Trophoblast cell (in vitro differentiated cells and primary cell): ENCODE measurements around the gene SMAD2.

Experiments
- DNase-seq, 2 donors: peaks; one replicate each; pipeline ENCODE4 v3.0.0-alpha.2; 2016
- H2AFZ ChIP-seq: 2 replicates; pipeline ENCODE4 v1.6.1; 2013; ENCODE audit warnings: low read length, moderate library complexity, mild to moderate bottlenecking; ENCODE audit not compliant: insufficient read depth, poor library complexity
- H2AK5ac ChIP-seq: 2 replicates; pipeline ENCODE4 v1.6.1; 2013; ENCODE audit warnings: mild to moderate bottlenecking, low read length
- H2BK120ac ChIP-seq: 2 replicates; pipeline ENCODE4 v1.6.1; 2013; ENCODE audit warnings: low read length, mild to moderate bottlenecking, moderate library complexity; ENCODE audit not compliant: insufficient read depth, poor library complexity
- H2BK12ac ChIP-seq: 2 replicates; pipeline ENCODE4 v1.6.1; 2013; ENCODE audit warnings: mild to moderate bottlenecking, low read length, moderate library complexity
- H2BK5ac ChIP-seq: 2 replicates; pipeline ENCODE4 v1.6.1; 2013; ENCODE audit warnings: low read length, low read depth, moderate library complexity, mild to moderate bottlenecking; ENCODE audit not compliant: poor library complexity
- H3K14ac ChIP-seq: 2 replicates; pipeline ENCODE4 v1.6.1; 2013; ENCODE audit warnings: mild to moderate bottlenecking, low read length
- H3K18ac ChIP-seq: 2 replicates; pipeline ENCODE4 v1.6.1; 2013; ENCODE audit warnings: mild to moderate bottlenecking, low read length
- H3K23ac ChIP-seq: 2 replicates; pipeline ENCODE4 v1.6.1; 2013; ENCODE audit warnings: low read length
- H3K27ac ChIP-seq: 2 replicates; pipeline ENCODE4 v1.5.1; 2013; ENCODE audit warnings: low read depth, mild to moderate bottlenecking, inconsistent platforms, low read length, moderate library complexity
- H3K27me3 ChIP-seq: 2 replicates; pipeline ENCODE4 v1.6.1; 2013; ENCODE audit warnings: inconsistent platforms, mild to moderate bottlenecking, low read length, moderate library complexity; ENCODE audit not compliant: insufficient read depth
- H3K36me3 ChIP-seq, 2 experiments: 1 replicate in 1 of 2; 2 replicates in 1 of 2; pipeline ENCODE4 v1.6.1; 2013; ENCODE audit warnings: low read length in 2 of 2, mild to moderate bottlenecking in 2 of 2, moderate library complexity in 1 of 2; ENCODE audit not compliant: insufficient read depth in 2 of 2, control insufficient read depth in 1 of 2
- H3K4ac ChIP-seq: 2 replicates; pipeline ENCODE4 v1.6.1; 2013; ENCODE audit warnings: low read depth, mild to moderate bottlenecking, low read length, moderate library complexity
- H3K4me1 ChIP-seq, 2 experiments: 1 replicate in 1 of 2; 2 replicates in 1 of 2; pipeline ENCODE4 v1.6.1; 2013; ENCODE audit warnings: low read length in 2 of 2, mild to moderate bottlenecking in 2 of 2, moderate library complexity in 1 of 2; ENCODE audit not compliant: insufficient read depth in 2 of 2, control insufficient read depth in 1 of 2
- H3K4me2 ChIP-seq: 2 replicates; pipeline ENCODE4 v1.6.1; 2013; ENCODE audit warnings: inconsistent platforms, mild to moderate bottlenecking, low read length, moderate library complexity
- H3K4me3 ChIP-seq: 2 replicates; pipeline ENCODE4 v1.5.1; 2013; ENCODE audit warnings: mild to moderate bottlenecking, low read depth, low read length, inconsistent platforms
- H3K79me1 ChIP-seq: one replicate; pipeline ENCODE4 v1.6.1; 2013; ENCODE audit warnings: low read length
- H3K79me2 ChIP-seq: 2 replicates; pipeline ENCODE4 v1.6.1; 2013; ENCODE audit warnings: low read length, mild to moderate bottlenecking; ENCODE audit not compliant: control insufficient read depth, insufficient read depth, poor library complexity
- H3K9ac ChIP-seq: 2 replicates; pipeline ENCODE4 v1.6.1; 2013; ENCODE audit warnings: mild to moderate bottlenecking, low read length
- H3K9me3 ChIP-seq: 2 replicates; pipeline ENCODE4 v1.6.1; 2013; ENCODE audit warnings: low read depth, mild to moderate bottlenecking, control low read depth, inconsistent platforms, low read length; ENCODE audit not compliant: insufficient read depth
- H4K12ac ChIP-seq: 2 replicates; pipeline ENCODE4 v1.6.1; 2013; ENCODE audit warnings: low read depth, mild to moderate bottlenecking, low read length, moderate library complexity
- H4K8ac ChIP-seq: 2 replicates; pipeline ENCODE4 v1.6.1; 2013; ENCODE audit warnings: low read depth, mild to moderate bottlenecking, low read length, moderate library complexity
- H4K91ac ChIP-seq: one replicate; pipeline ENCODE4 v1.6.1; 2013; ENCODE audit warnings: low read depth, mild to moderate bottlenecking, low read length, moderate library complexity
- WGBS: extraction: QIAGEN DNeasy Blood & Tissue Kit; methylation state at CpG from one replicate; pipeline ENCODE4 v1.1.7; 2013; ENCODE audit warnings: missing lambda C conversion rate; ENCODE audit not compliant: insufficient read length, insufficient coverage; ENCODE audit errors: extremely low coverage; 5-methylcytosine and 5-hydroxymethylcytosine counted together

Gene SMAD2

DNA sequence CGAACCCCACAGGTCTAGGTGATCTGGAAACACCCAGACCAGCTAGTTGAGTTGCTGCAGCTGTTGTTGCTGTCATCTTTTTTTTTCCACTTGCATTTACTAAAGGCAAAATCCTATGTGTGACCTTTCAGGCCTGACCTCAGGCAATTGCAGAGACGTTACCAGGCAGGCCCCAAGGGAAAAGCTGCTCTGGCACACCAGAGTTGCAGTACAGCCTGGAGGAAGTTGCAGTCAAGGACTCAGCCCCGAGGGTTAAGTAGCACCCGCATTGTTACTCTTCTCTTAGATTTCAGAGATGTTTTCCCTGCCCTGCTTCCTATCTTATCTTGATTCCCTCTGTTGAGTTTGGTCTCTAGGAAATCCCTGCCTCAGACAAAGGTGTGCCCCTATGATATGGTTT, 45.2 kb upstream of the SMAD2 start:
- Histone ChIP-seq H4K91ac (no peak overlapping the region), H3K79me1 (peaks cover 9% of the 10 kb centered on the region), H2AK5ac (no peak overlapping the region), H3K27ac (no peak overlapping the region), H3K4ac (no peak overlapping the region), H3K79me2 (no peaks in the 10 kb centered on the region), H3K4me3 (no peak overlapping the region), H3K23ac (no peak overlapping the region), H2BK5ac (no peak overlapping the region), H2BK12ac (no peak overlapping the region), H3K27me3 (no peaks in the 10 kb centered on the region), H4K12ac (no peak overlapping the region), H3K4me2 (no peak overlapping the region), H3K9ac (no peak overlapping the region), H3K9me3 (no peaks in the 10 kb centered on the region), H2BK120ac (no peak overlapping the region), H2AFZ (no peak overlapping the region), H3K14ac (no peak overlapping the region), H3K18ac (no peak overlapping the region), H3K4me1 (peaks cover 8 to 17% of the 10 kb centered on the region in 2 experiments), H3K36me3 (no peaks in the 10 kb centered on the region), H4K8ac (no peak overlapping the region)
- peak; percentile 95 to 98 for DNase-seq
- no CpG with 5 or more reads among the region's 4 CpGs for WGBS

DNA sequence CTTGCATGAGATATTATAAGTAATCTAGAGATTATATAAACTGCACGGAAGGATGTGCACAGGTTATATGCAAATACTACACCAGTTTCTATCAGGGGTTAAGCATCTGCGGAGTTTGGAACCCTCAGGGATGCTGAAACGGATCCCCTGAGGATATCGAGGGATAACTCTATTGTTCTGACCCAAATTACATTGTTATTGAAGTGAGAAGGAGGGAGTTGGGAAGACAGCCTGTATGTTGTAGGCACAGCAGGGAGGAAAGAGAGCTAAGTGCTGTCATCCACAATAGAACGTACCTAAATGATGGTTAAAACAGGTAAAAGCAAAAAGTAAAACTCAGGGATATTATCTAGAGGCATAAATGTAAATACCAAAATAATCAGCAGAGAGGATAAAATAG, 44.6 kb upstream of the SMAD2 start:
- Histone ChIP-seq H3K14ac (no peak overlapping the region), H2BK120ac (no peak overlapping the region), H3K9me3 (no peaks in the 10 kb centered on the region), H4K8ac (no peak overlapping the region), H3K27ac (no peak overlapping the region), H3K79me2 (no peaks in the 10 kb centered on the region), H3K4ac (no peak overlapping the region), H2BK12ac (no peak overlapping the region), H4K91ac (no peak overlapping the region), H4K12ac (no peak overlapping the region), H3K79me1 (peaks cover 9% of the 10 kb centered on the region), H3K4me2 (no peak overlapping the region), H3K18ac (no peak overlapping the region), H3K36me3 (no peaks in the 10 kb centered on the region), H3K27me3 (no peaks in the 10 kb centered on the region), H2BK5ac (no peak overlapping the region), H3K4me1 (peaks cover 8 to 20% of the 10 kb centered on the region in 2 experiments), H3K23ac (no peak overlapping the region), H2AFZ (no peak overlapping the region), H3K4me3 (no peak overlapping the region), H3K9ac (no peak overlapping the region), H2AK5ac (no peak overlapping the region)
- WGBS: no CpG with 5 or more reads among the region's 5 CpGs
- no peak for DNase-seq

DNA sequence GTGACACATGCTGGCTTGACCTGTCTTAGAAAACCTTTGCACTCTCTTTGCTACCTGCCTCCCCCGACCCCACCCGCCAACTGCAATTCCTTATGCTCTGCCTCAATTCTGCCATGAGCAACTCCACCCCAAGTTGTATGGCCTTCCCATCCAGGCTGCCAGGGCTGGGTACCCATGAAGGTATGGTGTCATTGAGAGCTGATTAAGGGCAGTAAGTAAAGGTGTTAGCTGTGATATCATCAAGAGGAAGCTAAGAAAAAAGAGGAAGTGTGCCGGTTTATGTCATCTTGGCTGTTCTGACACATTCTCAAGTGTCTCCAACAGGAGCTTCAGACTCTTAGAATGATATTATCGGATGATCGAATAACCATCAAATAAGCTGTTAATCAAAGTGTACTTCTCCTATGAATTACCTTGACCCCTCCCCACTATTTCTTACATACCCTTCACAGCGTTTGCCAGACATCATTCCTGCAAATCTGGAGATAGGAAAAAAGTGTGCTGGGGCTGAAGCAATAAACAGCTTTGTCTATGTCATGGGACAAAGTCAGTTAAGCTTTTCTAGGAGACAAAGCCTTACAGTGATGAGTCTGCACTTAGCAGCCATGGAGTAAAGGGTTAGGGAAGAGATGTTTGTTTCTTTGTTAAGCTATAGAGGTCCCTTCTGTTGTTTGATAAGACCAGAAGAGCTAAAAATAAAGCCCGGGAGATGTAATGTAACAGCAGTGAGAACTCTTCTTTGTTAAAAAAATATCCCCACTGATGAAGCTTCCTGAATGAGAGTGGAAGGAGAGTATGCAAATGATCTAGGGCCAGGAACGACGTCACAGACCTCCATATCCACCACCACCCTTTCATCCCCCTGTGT, 40.4 kb upstream of the SMAD2 start:
- H3K4me1 ChIP-seq: peaks cover 6 to 21% of the 10 kb centered on the region in 2 experiments
- peak overlapping the region; percentile 30 for H4K91ac ChIP-seq
- H3K27ac ChIP-seq: no peak overlapping the region
- H3K9ac ChIP-seq: no peak overlapping the region
- no peak overlapping the region for H4K8ac ChIP-seq
- H3K9me3 ChIP-seq: peaks cover 2% of the 10 kb centered on the region
- no peak overlapping the region for H2BK120ac ChIP-seq
- H3K4ac ChIP-seq: no peak overlapping the region
- H3K18ac ChIP-seq: no peak overlapping the region
- peak; percentile 40 to 69 for DNase-seq
- H3K79me1 ChIP-seq: peaks cover 10% of the 10 kb centered on the region
- no peak overlapping the region for H3K4me2 ChIP-seq
- no peak overlapping the region for H3K4me3 ChIP-seq
- H4K12ac ChIP-seq: no peak overlapping the region
- no peak overlapping the region for H3K14ac ChIP-seq
- H2AK5ac ChIP-seq: no peak overlapping the region
- no peaks in the 10 kb centered on the region for H3K36me3 ChIP-seq
- H2AFZ ChIP-seq: no peak overlapping the region
- peak overlapping the region; percentile 65 for H2BK12ac ChIP-seq
- H3K27me3 ChIP-seq: no peaks in the 10 kb centered on the region
- no peak overlapping the region for H2BK5ac ChIP-seq
- WGBS: no CpG with 5 or more reads among the region's 9 CpGs
- no peaks in the 10 kb centered on the region for H3K79me2 ChIP-seq
- H3K23ac ChIP-seq: no peak overlapping the region

DNA sequence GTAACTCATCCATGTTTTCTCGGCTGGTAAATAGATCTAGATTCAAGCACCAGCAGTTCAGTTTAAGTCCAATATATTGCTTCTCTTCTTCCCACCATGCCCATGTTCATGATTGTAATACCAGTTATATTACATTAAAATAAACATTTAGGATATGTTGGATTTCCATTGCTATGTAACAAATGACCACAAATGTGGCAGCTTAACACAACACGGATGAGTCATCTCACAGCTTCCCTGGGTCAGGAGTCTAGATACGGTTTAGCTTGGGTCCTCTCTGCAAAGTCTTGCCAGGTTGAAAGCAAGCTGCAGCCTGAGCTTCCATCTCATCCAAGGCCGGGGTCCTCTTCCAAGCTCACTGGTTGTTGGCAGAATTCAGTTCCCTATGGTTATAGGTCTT, 39.4 kb upstream of the SMAD2 start:
- peaks cover 6 to 18% of the 10 kb centered on the region in 2 experiments for H3K4me1 ChIP-seq
- DNase-seq: no peak
- H3K9ac ChIP-seq: no peak overlapping the region
- no peak overlapping the region for H3K4me2 ChIP-seq
- H2BK5ac ChIP-seq: no peak overlapping the region
- no peak overlapping the region for H3K4me3 ChIP-seq
- peak overlapping the region; percentile 24 for H4K91ac ChIP-seq
- no peak overlapping the region for H3K14ac ChIP-seq
- no peak overlapping the region for H2AK5ac ChIP-seq
- H2BK120ac ChIP-seq: no peak overlapping the region
- H2BK12ac ChIP-seq: no peak overlapping the region
- H3K27ac ChIP-seq: no peak overlapping the region
- H3K27me3 ChIP-seq: no peaks in the 10 kb centered on the region
- no peaks in the 10 kb centered on the region for H3K79me2 ChIP-seq
- H3K79me1 ChIP-seq: peaks cover 9% of the 10 kb centered on the region
- no peak overlapping the region for H3K4ac ChIP-seq
- no peak overlapping the region for H2AFZ ChIP-seq
- WGBS: no CpG with 5 or more reads among the region's 4 CpGs
- H3K36me3 ChIP-seq: no peaks in the 10 kb centered on the region
- H3K18ac ChIP-seq: no peak overlapping the region
- H4K12ac ChIP-seq: no peak overlapping the region
- H4K8ac ChIP-seq: no peak overlapping the region
- no peak overlapping the region for H3K23ac ChIP-seq
- peaks cover 2% of the 10 kb centered on the region for H3K9me3 ChIP-seq
